GM12878 (cell line): ENCODE measurements around the gene PACS1.

Source experiments
- ATF3 ChIP-seq: IDR thresholded peaks from 2 replicates; pipeline ENCODE4 v1.6.1; 2011; ENCODE audit warnings: low read depth, mild to moderate bottlenecking, low read length, moderate library complexity, borderline replicate concordance; ENCODE audit errors: extremely low read depth
- HCFC1 ChIP-seq: fragments of 150-350 bp; IDR thresholded peaks from 2 replicates; pipeline ENCODE4 v1.6.1; 2014; ENCODE audit warnings: low read length
- PAX8 ChIP-seq: fragments of 450-650 bp; IDR thresholded peaks from 2 replicates; pipeline ENCODE4 v1.6.1; 2017; ENCODE audit warnings: mild to moderate bottlenecking, moderate library complexity
- POLR2A ChIP-seq: IDR thresholded peaks from 2 replicates; pipeline ENCODE4 v1.6.1; 2011; ENCODE audit warnings: low read depth, mild to moderate bottlenecking, low read length
- SP1 ChIP-seq: IDR thresholded peaks from one replicate; pipeline ENCODE4 v1.6.1; 2011; ENCODE audit warnings: low read depth, low read length
- ZNF217 ChIP-seq: fragments of 450-650 bp; IDR thresholded peaks from 2 replicates; pipeline ENCODE4 v1.6.1; 2017; ENCODE audit warnings: antibody characterized with exemption, mild to moderate bottlenecking
- ZNF274 ChIP-seq: IDR thresholded peaks from one replicate; pipeline ENCODE4 v1.8.0; 2011; ENCODE audit not compliant: insufficient read length, insufficient read depth
- TF ChIP-seq, protein P1 (sequence below), 3 experiments: IDR thresholded peaks in 2 of 3; conservative IDR thresholded peaks in 1 of 3; 2 replicates each; pipeline ENCODE4 v1.5.1; 2011; ENCODE audit warnings: low read depth in 3 of 3, low read length in 3 of 3, mild to moderate bottlenecking in 3 of 3, control low read depth in 2 of 3, moderate library complexity in 2 of 3, inconsistent platforms in 1 of 3, mixed read lengths in 1 of 3; ENCODE audit not compliant: control insufficient read depth in 2 of 3, insufficient read depth in 1 of 3; ENCODE audit errors: extremely low read depth in 1 of 3

GRCh38 chr11:66224226-66224855 is 154.3 kb downstream of the PACS1 start:
- TF ChIP-seq, protein P1, sequence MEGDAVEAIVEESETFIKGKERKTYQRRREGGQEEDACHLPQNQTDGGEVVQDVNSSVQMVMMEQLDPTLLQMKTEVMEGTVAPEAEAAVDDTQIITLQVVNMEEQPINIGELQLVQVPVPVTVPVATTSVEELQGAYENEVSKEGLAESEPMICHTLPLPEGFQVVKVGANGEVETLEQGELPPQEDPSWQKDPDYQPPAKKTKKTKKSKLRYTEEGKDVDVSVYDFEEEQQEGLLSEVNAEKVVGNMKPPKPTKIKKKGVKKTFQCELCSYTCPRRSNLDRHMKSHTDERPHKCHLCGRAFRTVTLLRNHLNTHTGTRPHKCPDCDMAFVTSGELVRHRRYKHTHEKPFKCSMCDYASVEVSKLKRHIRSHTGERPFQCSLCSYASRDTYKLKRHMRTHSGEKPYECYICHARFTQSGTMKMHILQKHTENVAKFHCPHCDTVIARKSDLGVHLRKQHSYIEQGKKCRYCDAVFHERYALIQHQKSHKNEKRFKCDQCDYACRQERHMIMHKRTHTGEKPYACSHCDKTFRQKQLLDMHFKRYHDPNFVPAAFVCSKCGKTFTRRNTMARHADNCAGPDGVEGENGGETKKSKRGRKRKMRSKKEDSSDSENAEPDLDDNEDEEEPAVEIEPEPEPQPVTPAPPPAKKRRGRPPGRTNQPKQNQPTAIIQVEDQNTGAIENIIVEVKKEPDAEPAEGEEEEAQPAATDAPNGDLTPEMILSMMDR (IDR thresholded peaks at IDR 0.05 in 2 of 3, conservative IDR thresholded peaks at IDR 0.05 in 1 of 3; ENCODE audit: control insufficient read depth in 2 of 3, extremely low read depth in 1 of 3, insufficient read depth in 1 of 3, low read depth in 3 of 3, low read length in 3 of 3): no peak
- TF ChIP-seq POLR2A: no peak
- TF ChIP-seq ATF3: no peak
- TF ChIP-seq ZNF217: no peak
- TF ChIP-seq PAX8: no peak
- TF ChIP-seq SP1: no peak
- TF ChIP-seq HCFC1: no peak
- no peak for TF ChIP-seq ZNF274
